Ascending aorta (tissue), 2 donors: ENCODE measurements around the gene FAM228A. TPM values are rescaled to one million over a fixed set of nuclear protein-coding genes. Genes with fewer than 3 reads are reported as not detected.

ENCODE experiments used
- DNase-seq, 2 donors: peaks; one replicate each; pipeline ENCODE4 v3.0.0-alpha.2; 2019; ENCODE audit warnings: low spot score in 2 of 2
- H3K27ac ChIP-seq, 2 donors: fragments of 200-600 bp; sonication (generic); one replicate each; pipeline ENCODE4 v1.5.1; 2016 to 2017; ENCODE audit warnings: mild to moderate bottlenecking in 1 of 2
- H3K27me3 ChIP-seq: fragments of 200-600 bp; sonication (generic); one replicate; pipeline ENCODE4 v1.5.1; 2017
- H3K36me3 ChIP-seq, 2 donors: fragments of 200-600 bp; sonication (generic); one replicate each; pipeline ENCODE4 v1.5.1; 2016
- H3K4me1 ChIP-seq, 2 donors: fragments of 200-600 bp; sonication (generic); one replicate each; pipeline ENCODE4 v1.5.1; 2016 to 2017; ENCODE audit warnings: mild to moderate bottlenecking in 1 of 2
- H3K4me3 ChIP-seq, 2 donors: fragments of 200-600 bp; sonication (generic); one replicate each; pipeline ENCODE4 v1.5.1; 2016 to 2017; ENCODE audit warnings: mild to moderate bottlenecking in 1 of 2
- H3K9me3 ChIP-seq, 2 donors: fragments of 200-600 bp; sonication (generic); one replicate each; pipeline ENCODE4 v1.5.1; 2016
- intact Hi-C: fragments of 100-400 bp; cut with DNase I; formaldehyde crosslinking; loops from one replicate; pipeline ENCODE4 v1.15.1; 2023
- total RNA-seq: library from RNA; depleted of rRNA; stranded (reverse); fragments of >200 nt; gene quantifications from one replicate; pipeline ENCODE4 v1.1.0, GENCODE V29; 2016
- TF ChIP-seq, protein P1 (sequence below), 3 experiments: fragments of 200-600 bp in 2 of 3; fragments of 450-650 bp in 1 of 3; sonication (generic) in 2 of 3; IDR thresholded peaks; one replicate each; pipeline ENCODE4 v1.5.1; 2016 to 2019; ENCODE audit warnings: antibody characterized with exemption in 3 of 3, mild to moderate bottlenecking in 1 of 3, moderate library complexity in 1 of 3

FAM228A gene
- total RNA-seq, 1 donor from 2014 or later, result not detected

GRCh38 chr2:24179683-24180082, 4.8 kb downstream of the FAM228A start:
- Histone ChIP-seq H3K4me3 (no peak overlapping the region), H3K9me3 (no peaks in the 10 kb centered on the region), H3K36me3 (no peaks in the 10 kb centered on the region), H3K27me3 (no peaks in the 10 kb centered on the region), H3K27ac (no peak overlapping the region), H3K4me1 (no peaks in the 10 kb centered on the region)
- TF ChIP-seq, protein P1, sequence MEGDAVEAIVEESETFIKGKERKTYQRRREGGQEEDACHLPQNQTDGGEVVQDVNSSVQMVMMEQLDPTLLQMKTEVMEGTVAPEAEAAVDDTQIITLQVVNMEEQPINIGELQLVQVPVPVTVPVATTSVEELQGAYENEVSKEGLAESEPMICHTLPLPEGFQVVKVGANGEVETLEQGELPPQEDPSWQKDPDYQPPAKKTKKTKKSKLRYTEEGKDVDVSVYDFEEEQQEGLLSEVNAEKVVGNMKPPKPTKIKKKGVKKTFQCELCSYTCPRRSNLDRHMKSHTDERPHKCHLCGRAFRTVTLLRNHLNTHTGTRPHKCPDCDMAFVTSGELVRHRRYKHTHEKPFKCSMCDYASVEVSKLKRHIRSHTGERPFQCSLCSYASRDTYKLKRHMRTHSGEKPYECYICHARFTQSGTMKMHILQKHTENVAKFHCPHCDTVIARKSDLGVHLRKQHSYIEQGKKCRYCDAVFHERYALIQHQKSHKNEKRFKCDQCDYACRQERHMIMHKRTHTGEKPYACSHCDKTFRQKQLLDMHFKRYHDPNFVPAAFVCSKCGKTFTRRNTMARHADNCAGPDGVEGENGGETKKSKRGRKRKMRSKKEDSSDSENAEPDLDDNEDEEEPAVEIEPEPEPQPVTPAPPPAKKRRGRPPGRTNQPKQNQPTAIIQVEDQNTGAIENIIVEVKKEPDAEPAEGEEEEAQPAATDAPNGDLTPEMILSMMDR (IDR thresholded peaks at IDR 0.05), result no peak
- no peak for DNase-seq
- intact Hi-C loops, result no loop called here

DNA sequence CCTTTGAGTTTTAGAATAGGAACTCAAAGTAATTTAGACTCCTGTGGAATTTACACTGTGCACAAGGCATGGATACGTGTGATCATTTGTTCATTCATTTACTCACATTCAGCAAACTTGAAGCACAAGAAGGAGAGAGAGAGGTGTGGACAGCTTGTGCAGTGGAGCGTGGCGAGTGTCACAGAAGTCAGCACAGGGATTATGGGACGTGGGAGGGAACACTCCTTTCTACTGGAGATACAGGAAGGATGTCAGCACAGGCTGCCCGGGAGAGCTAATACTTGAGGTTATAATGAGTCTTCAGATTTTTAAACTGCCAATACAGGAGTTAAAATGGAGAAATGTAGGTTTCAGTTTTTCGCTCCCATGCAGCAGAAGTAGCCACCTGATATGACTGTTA, 7.0 kb downstream of the FAM228A start:
- no peaks in the 10 kb centered on the region for H3K36me3 ChIP-seq
- H3K4me1 ChIP-seq, result no peaks in the 10 kb centered on the region

DNA sequence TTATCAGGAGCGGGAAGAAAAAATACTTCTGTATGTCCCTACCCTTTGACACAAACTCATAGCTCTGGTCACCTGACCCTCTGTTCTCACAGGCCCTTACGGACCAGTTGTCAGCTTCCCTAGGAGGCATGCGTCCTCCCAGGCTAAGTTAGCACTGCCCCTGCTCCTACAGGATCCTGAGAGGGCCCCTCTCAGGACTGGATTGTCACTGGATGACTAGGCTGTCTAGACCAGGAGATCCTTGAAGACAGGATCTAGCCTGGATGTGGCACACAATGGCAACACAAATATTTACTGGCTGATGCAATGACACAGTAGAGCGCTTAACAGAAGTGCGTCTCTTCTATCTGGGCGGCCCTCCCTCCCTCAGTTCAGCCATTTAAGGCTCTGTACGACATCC, 7.7 kb downstream of the FAM228A start:
- TF ChIP-seq, protein P1 (IDR thresholded peaks at IDR 0.05), result no peak
- Histone ChIP-seq H3K9me3 (no peaks in the 10 kb centered on the region), H3K27ac (no peak overlapping the region), H3K4me3 (no peak overlapping the region), H3K4me1 (no peaks in the 10 kb centered on the region), H3K36me3 (no peaks in the 10 kb centered on the region), H3K27me3 (no peaks in the 10 kb centered on the region)
- no peak for DNase-seq
- intact Hi-C loops, result no loop called here

More for the DNA sequence above, 7.0 kb downstream of the FAM228A start:
- no peaks in the 10 kb centered on the region for H3K9me3 ChIP-seq
- H3K27ac ChIP-seq, result no peak overlapping the region
- intact Hi-C loops, result no loop called here
- DNase-seq, result no peak
- no peak overlapping the region for H3K4me3 ChIP-seq
- TF ChIP-seq, protein P1 (IDR thresholded peaks at IDR 0.05), result no peak
- H3K27me3 ChIP-seq, result no peaks in the 10 kb centered on the region

- Histone ChIP-seq H3K27me3 (no peaks in the 10 kb centered on the region), H3K4me3 (no peak overlapping the region), H3K27ac (no peak overlapping the region), H3K9me3 (no peaks in the 10 kb centered on the region), H3K4me1 (no peaks in the 10 kb centered on the region), H3K36me3 (no peaks in the 10 kb centered on the region)
- intact Hi-C loops, result no loop called here
- DNase-seq, result no peak
- TF ChIP-seq, protein P1 (IDR thresholded peaks at IDR 0.05), result no peak
Observed at GRCh38 chr2:24183366-24184069, 8.7 kb downstream of the FAM228A start.

DNA sequence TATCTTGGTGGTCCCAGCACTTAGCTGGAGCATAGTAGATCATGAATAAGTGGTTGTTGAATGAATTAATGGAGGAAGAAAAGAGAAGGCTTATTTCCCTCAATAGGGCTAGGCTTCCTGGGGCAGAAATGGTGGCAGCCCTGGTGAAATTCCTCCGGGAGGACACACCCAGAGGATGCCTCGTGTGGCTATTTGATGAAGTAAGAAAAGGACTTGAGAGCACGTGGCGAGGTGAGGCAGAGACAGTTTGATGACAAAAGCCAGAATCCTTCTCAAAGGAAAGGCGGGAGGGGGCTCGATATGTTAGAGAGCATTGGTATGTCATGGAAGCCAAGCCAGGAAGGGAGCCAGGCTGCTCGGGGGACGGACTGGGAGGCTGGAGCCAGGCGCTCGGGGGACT, 14.7 kb downstream of the FAM228A start:
- TF ChIP-seq, protein P1 (IDR thresholded peaks at IDR 0.05), result no peak
- intact Hi-C loops, result no loop called here
- DNase-seq, result no peak
- no peak overlapping the region for H3K4me3 ChIP-seq
- no peak overlapping the region for H3K27ac ChIP-seq
- H3K36me3 ChIP-seq, result no peaks in the 10 kb centered on the region
- no peaks in the 10 kb centered on the region for H3K27me3 ChIP-seq
- no peaks in the 10 kb centered on the region for H3K4me1 ChIP-seq
- no peaks in the 10 kb centered on the region for H3K9me3 ChIP-seq

DNA sequence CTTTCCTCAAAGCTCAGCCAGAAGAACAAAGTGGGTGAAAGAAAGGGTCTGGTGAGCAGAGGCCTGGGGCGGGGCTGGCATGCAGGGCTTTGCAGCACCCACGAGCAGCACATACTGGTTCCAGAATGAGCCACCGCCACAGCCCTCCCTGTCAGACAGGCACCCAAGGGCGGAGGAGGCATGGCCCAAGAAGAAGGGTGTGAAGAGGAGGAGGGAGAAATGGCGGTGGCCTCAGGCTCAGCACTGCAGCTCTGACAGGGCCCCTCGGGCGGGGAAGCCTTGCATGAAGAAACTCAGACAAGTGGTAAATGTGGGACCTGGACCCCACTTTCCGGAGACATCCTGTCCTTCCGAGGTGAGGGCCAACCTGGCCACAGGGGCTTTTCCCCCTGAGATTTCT, 15.7 kb downstream of the FAM228A start:
- Histone ChIP-seq H3K9me3 (no peaks in the 10 kb centered on the region), H3K36me3 (no peaks in the 10 kb centered on the region), H3K4me1 (no peaks in the 10 kb centered on the region), H3K27ac (no peak overlapping the region), H3K4me3 (no peak overlapping the region), H3K27me3 (no peaks in the 10 kb centered on the region)
- intact Hi-C loops, result no loop called here
- DNase-seq, result no peak
- TF ChIP-seq, protein P1 (IDR thresholded peaks at IDR 0.05), result no peak
